ENCODE measurements around the gene RPS27L.

The RPS27L gene

GRCh38 chr15:63157118-63157843 lies at the start of gene RPS27L:
RPS27L (minus strand) TSS chr15:63157477; CDS start chr15:63157405, 72 bp downstream.
- H3K36me3 ChIP-seq (replicated peaks; ENCODE audit: insufficient read depth, low read length) = no peaks in the 10 kb centered on the region; the same call in 1 of the 2 replicates
- H4K20me1 ChIP-seq (ENCODE audit: insufficient read depth, low read length) = no peaks in the 10 kb centered on the region
- peak within 1 kb of the TSS; percentile 79 for H3K4me2 ChIP-seq (ENCODE audit: low read depth, low read length)
- DNase-seq = peak; percentile 95
- H3K79me2 ChIP-seq (ENCODE audit: low read length) = peaks cover 17% of the 10 kb centered on the region
- TF ChIP-seq EZH2phosphoT487 (IDR thresholded peaks at IDR 0.05; ENCODE audit: low read length) = no peak
- no peak for TF ChIP-seq EZH2 (optimal IDR thresholded peaks at IDR 0.05; ENCODE audit: low read depth, low read length)
- no peak for TF ChIP-seq CTCF (IDR thresholded peaks at IDR 0.05; ENCODE audit: low read length)
- peak within 1 kb of the TSS; percentile 85 for H2AFZ ChIP-seq (ENCODE audit: low read length)
- H3K27me3 ChIP-seq (replicated peaks; ENCODE audit: insufficient read depth, low read length) = no peaks in the 10 kb centered on the region
- no peaks in the 10 kb centered on the region for H3K9me3 ChIP-seq (replicated peaks; ENCODE audit: insufficient read depth, low read length)
- peak within 1 kb of the TSS; percentile 82 for H3K27ac ChIP-seq (ENCODE audit: low read length)
- peak within 1 kb of the TSS; percentile 80 for H3K9ac ChIP-seq (ENCODE audit: low read length)
- no peaks in the 10 kb centered on the region for H3K9me2 ChIP-seq (replicated peaks; ENCODE audit: insufficient read depth, low read length)
- 0 out of 2 replicates have a peak, but pooled peaks cover 5% of the 10 kb centered on the region for H3K4me1 ChIP-seq (ENCODE audit: low read length)
- H3K4me3 ChIP-seq (ENCODE audit: low read length) = peak within 1 kb of the TSS; percentile 80
- peaks cover 20% of the 10 kb centered on the region for H3F3A ChIP-seq (ENCODE audit: insufficient read depth, low read length)

GRCh38 chr15:63206079-63206478 lies 48.8 kb upstream of the RPS27L start:
- Histone ChIP-seq H3K4me2 (ENCODE audit: low read depth, low read length) (no peak overlapping the region), H3F3A (ENCODE audit: insufficient read depth, low read length) (no peaks in the 10 kb centered on the region)

GRCh38 chr15:63203451-63204090 lies 46.3 kb upstream of the RPS27L start:
- H4K20me1 ChIP-seq (ENCODE audit: insufficient read depth, low read length) = no peaks in the 10 kb centered on the region
- DNase-seq = no peak
- no peak overlapping the region for H3K27ac ChIP-seq (ENCODE audit: low read length)
- H3K79me2 ChIP-seq (ENCODE audit: low read length) = peaks cover 67% of the 10 kb centered on the region
- no peaks in the 10 kb centered on the region for H3K9me3 ChIP-seq (replicated peaks; ENCODE audit: insufficient read depth, low read length)
- no peaks in the 10 kb centered on the region for H3K27me3 ChIP-seq (replicated peaks; ENCODE audit: insufficient read depth, low read length)
- no peak overlapping the region for H3K9ac ChIP-seq (ENCODE audit: low read length)
- no peaks in the 10 kb centered on the region for H3K4me1 ChIP-seq (ENCODE audit: low read length)
- H3K36me3 ChIP-seq (replicated peaks; ENCODE audit: insufficient read depth, low read length) = no peaks in the 10 kb centered on the region
- H3K4me3 ChIP-seq (ENCODE audit: low read length) = no peak overlapping the region
- H3F3A ChIP-seq (ENCODE audit: insufficient read depth, low read length) = no peaks in the 10 kb centered on the region
- no peak for TF ChIP-seq EZH2 (optimal IDR thresholded peaks at IDR 0.05; ENCODE audit: low read depth, low read length)
- TF ChIP-seq EZH2phosphoT487 (IDR thresholded peaks at IDR 0.05; ENCODE audit: low read length) = no peak
- TF ChIP-seq CTCF (IDR thresholded peaks at IDR 0.05; ENCODE audit: low read length) = no peak
- H2AFZ ChIP-seq (ENCODE audit: low read length) = no peak overlapping the region
- H3K4me2 ChIP-seq (ENCODE audit: low read depth, low read length) = no peak overlapping the region
- no peaks in the 10 kb centered on the region for H3K9me2 ChIP-seq (replicated peaks; ENCODE audit: insufficient read depth, low read length)

More at GRCh38 chr15:63206079-63206478, 48.8 kb upstream of the RPS27L start:
- H3K4me3 ChIP-seq (ENCODE audit: low read length) = no peak overlapping the region
- H3K9me2 ChIP-seq (replicated peaks; ENCODE audit: insufficient read depth, low read length) = no peaks in the 10 kb centered on the region
- H2AFZ ChIP-seq (ENCODE audit: low read length) = no peak overlapping the region
- peaks cover 58% of the 10 kb centered on the region for H3K79me2 ChIP-seq (ENCODE audit: low read length)
- H3K9ac ChIP-seq (ENCODE audit: low read length) = no peak overlapping the region
- no peak overlapping the region for H3K27ac ChIP-seq (ENCODE audit: low read length)
- no peaks in the 10 kb centered on the region for H3K4me1 ChIP-seq (ENCODE audit: low read length)
- no peaks in the 10 kb centered on the region for H3K9me3 ChIP-seq (replicated peaks; ENCODE audit: insufficient read depth, low read length)
- H3K27me3 ChIP-seq (replicated peaks; ENCODE audit: insufficient read depth, low read length) = no peaks in the 10 kb centered on the region
- TF ChIP-seq CTCF (IDR thresholded peaks at IDR 0.05; ENCODE audit: low read length) = no peak
- TF ChIP-seq EZH2 (optimal IDR thresholded peaks at IDR 0.05; ENCODE audit: low read depth, low read length) = no peak
- TF ChIP-seq EZH2phosphoT487 (IDR thresholded peaks at IDR 0.05; ENCODE audit: low read length) = no peak
- no peaks in the 10 kb centered on the region for H4K20me1 ChIP-seq (ENCODE audit: insufficient read depth, low read length)
- DNase-seq = no peak
- no peaks in the 10 kb centered on the region for H3K36me3 ChIP-seq (replicated peaks; ENCODE audit: insufficient read depth, low read length)

All from MM.1S (cell line).